Activated CD4-positive, alpha-beta T cell treated with anti-CD3 and anti-CD28 coated beads, Interleukin-2, amount 50 U/mL, for 4 hours (primary cell): ENCODE measurements around the gene TROAP.
"Not testable (repeated sequence)": the region's sequence is repeated elsewhere in the genome, so short reads cannot be mapped to it uniquely, and the experiment has no call there.

Experiments
- DNase-seq, 2 experiments: peaks; one replicate each; pipeline ENCODE4 v3.0.0-alpha.2; 2020

TROAP gene

GRCh38 chr12:49369411-49370145, 46.5 kb downstream of the TROAP start:
- DNase-seq, result no peak

- DNase-seq, result no peak
These were observed 47.5 kb downstream of the TROAP start for GRCh38 chr12:49370539-49370938.

DNA sequence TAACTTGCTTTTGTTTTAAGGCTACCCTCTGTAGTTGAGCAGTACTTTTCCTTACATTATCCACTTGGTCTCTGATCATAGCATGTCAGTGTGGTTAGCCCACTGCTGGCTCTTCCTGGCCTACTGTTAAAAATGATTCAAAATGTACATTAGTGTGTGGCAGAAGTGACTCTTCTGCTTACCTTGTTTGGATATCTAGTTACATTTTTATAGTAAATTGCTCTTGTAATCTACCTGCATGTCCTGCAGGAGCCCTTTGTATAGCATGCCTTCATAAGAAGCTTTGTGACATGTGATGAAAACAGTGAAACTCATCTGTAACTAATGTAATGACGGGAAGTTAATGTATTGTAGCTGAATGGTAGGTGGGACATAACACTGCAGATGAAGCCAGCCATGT, 52.4 kb downstream of the TROAP start:
- no peak for DNase-seq

GRCh38 chr12:49377386-49377785, 54.3 kb downstream of the TROAP start:
- no peak for DNase-seq

GRCh38 chr12:49380184-49380583, 57.1 kb downstream of the TROAP start:
- DNase-seq, result not testable (repeated sequence)
